ENCODE data around the gene AASDHPPT. TPM values are rescaled to one million over a fixed set of nuclear protein-coding genes. Genes with fewer than 3 reads are reported as not detected.

The AASDHPPT gene
- total RNA-seq, 1 experiment from 2014 or later, result 63.4 TPM

DNA sequence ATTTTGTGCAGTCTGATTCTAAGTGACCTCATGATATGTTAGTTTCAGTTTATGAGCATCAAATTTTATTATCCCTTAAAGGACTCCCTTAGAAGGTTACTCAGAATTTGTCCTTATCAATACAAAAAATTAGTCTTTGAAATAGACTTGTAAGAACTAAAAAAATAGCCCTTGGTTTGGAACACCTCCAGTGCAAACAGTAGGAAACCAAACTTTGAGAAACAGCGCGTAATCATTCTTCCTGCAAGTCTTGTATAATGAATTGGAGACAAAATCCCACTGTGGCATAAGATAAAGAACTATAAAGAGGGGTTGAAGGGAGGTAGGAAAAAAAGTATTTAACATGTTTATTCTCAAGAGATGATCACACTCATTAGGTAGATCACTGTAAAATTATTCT lies 44.6 kb upstream of the AASDHPPT start:
- H3K4me1 ChIP-seq (ENCODE audit: control insufficient read depth, insufficient read depth, low read length), result no peaks in the 10 kb centered on the region
- intact Hi-C loops (cut with micrococcal nuclease; ENCODE audit: unreplicated experiment), result no loop called here
- in situ Hi-C loops (cut with HindIII; ENCODE audit: low pct_unique_long_range_greater_than_20kb, low sequenced_read_pairs), result no loop called here
- TF ChIP-seq, protein P1, sequence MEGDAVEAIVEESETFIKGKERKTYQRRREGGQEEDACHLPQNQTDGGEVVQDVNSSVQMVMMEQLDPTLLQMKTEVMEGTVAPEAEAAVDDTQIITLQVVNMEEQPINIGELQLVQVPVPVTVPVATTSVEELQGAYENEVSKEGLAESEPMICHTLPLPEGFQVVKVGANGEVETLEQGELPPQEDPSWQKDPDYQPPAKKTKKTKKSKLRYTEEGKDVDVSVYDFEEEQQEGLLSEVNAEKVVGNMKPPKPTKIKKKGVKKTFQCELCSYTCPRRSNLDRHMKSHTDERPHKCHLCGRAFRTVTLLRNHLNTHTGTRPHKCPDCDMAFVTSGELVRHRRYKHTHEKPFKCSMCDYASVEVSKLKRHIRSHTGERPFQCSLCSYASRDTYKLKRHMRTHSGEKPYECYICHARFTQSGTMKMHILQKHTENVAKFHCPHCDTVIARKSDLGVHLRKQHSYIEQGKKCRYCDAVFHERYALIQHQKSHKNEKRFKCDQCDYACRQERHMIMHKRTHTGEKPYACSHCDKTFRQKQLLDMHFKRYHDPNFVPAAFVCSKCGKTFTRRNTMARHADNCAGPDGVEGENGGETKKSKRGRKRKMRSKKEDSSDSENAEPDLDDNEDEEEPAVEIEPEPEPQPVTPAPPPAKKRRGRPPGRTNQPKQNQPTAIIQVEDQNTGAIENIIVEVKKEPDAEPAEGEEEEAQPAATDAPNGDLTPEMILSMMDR (IDR thresholded peaks at IDR 0.05), result no peak
- no peak for TF ChIP-seq POLR2AphosphoS5 (IDR thresholded peaks at IDR 0.05; ENCODE audit: low read depth, low read length)
- no peak for TF ChIP-seq TCF7L2 (IDR thresholded peaks at IDR 0.05; ENCODE audit: low read depth, low read length)
- no peak for TF ChIP-seq SIN3A (IDR thresholded peaks at IDR 0.05; ENCODE audit: borderline replicate concordance, insufficient read depth, low read depth, low read length)
- no peaks in the 10 kb centered on the region for H3K9me3 ChIP-seq (ENCODE audit: control insufficient read depth, insufficient read depth, low read depth, low read length)
- no peak overlapping the region for H3K27ac ChIP-seq (ENCODE audit: low read length)
- H3K27me3 ChIP-seq (ENCODE audit: control insufficient read depth, insufficient read depth, low read length), result no peaks in the 10 kb centered on the region
- H3K36me3 ChIP-seq (ENCODE audit: control insufficient read depth, insufficient read depth, low read length), result no peaks in the 10 kb centered on the region
- ATAC-seq, result no peak
- ChIA-PET CTCF (no interaction called here), POLR2A (no interaction called here)
- no peak for DNase-seq (ENCODE audit: low read depth, low spot score)
- no TSS peak for BruUV-seq (replicated peaks)
- no peak overlapping the region for H3K4me3 ChIP-seq (ENCODE audit: low read depth in 2 of 2, low read length in 2 of 2)

GRCh38 chr11:106043540-106043939 lies 33.9 kb upstream of the AASDHPPT start:
- in situ Hi-C loops (cut with HindIII; ENCODE audit: low pct_unique_long_range_greater_than_20kb, low sequenced_read_pairs) (no loop called here), intact Hi-C loops (cut with micrococcal nuclease; ENCODE audit: unreplicated experiment) (no loop called here)
- H3K4me3 ChIP-seq (ENCODE audit: low read depth in 2 of 2, low read length in 2 of 2), result no peak overlapping the region
- CTCF ChIA-PET, result no interaction called here
- H3K9me3 ChIP-seq (ENCODE audit: control insufficient read depth, insufficient read depth, low read depth, low read length), result no peaks in the 10 kb centered on the region
- TF ChIP-seq SIN3A (IDR thresholded peaks at IDR 0.05; ENCODE audit: borderline replicate concordance, insufficient read depth, low read depth, low read length), result no peak
- TF ChIP-seq TCF7L2 (IDR thresholded peaks at IDR 0.05; ENCODE audit: low read depth, low read length), result no peak
- no peak for TF ChIP-seq POLR2AphosphoS5 (IDR thresholded peaks at IDR 0.05; ENCODE audit: low read depth, low read length)
- TF ChIP-seq REST (IDR thresholded peaks at IDR 0.05; ENCODE audit: insufficient read depth in 1 of 2, low read depth in 2 of 2, low read length in 1 of 2), result no peak
- TF ChIP-seq, protein P1 (IDR thresholded peaks at IDR 0.05), result no peak
- DNase-seq (ENCODE audit: low read depth, low spot score) (no peak), ATAC-seq (no peak)
- no peaks in the 10 kb centered on the region for H3K4me1 ChIP-seq (ENCODE audit: control insufficient read depth, insufficient read depth, low read length)
- BruUV-seq (replicated peaks), result no TSS peak
- H3K27ac ChIP-seq (ENCODE audit: low read length), result no peak overlapping the region
- H3K36me3 ChIP-seq (ENCODE audit: control insufficient read depth, insufficient read depth, low read length), result no peaks in the 10 kb centered on the region
- POLR2A ChIA-PET, result no interaction called here
- H3K27me3 ChIP-seq (ENCODE audit: control insufficient read depth, insufficient read depth, low read length), result no peaks in the 10 kb centered on the region

Data from Panc1 (cell line).